Esophagus muscularis mucosa (tissue), 4 donors: Measurements from ENCODE around the gene TIE1.

Experiments
- CTCF ChIP-seq, 3 experiments: fragments of 200-600 bp in 2 of 3; fragments of 450-650 bp in 1 of 3; sonication (generic) in 2 of 3; IDR thresholded peaks; one replicate each; pipeline ENCODE4 v1.5.1; 2017 to 2019; ENCODE audit warnings: antibody characterized with exemption in 3 of 3, mild to moderate bottlenecking in 2 of 3, moderate library complexity in 1 of 3
- EP300 ChIP-seq: sonication (generic); formaldehyde crosslinking; IDR thresholded peaks from one replicate; pipeline ENCODE4 v1.6.1; 2017; ENCODE audit warnings: antibody characterized with exemption
- POLR2AphosphoS5 ChIP-seq, 2 donors: sonication (generic); formaldehyde crosslinking; IDR thresholded peaks; one replicate each; pipeline ENCODE4 v1.6.1; 2017; ENCODE audit warnings: antibody characterized with exemption in 2 of 2

GRCh38 chr1:43312663-43313515, 12.1 kb downstream of the TIE1 start:
- TF ChIP-seq CTCF (IDR thresholded peaks at IDR 0.05) (no peak), EP300 (no peak), POLR2AphosphoS5 (IDR thresholded peaks at IDR 0.05) (no peak)
